GM19463 (cell line): ENCODE results near the gene GEMIN7.
"Not testable (repeated sequence)": the region's sequence is repeated elsewhere in the genome, so short reads cannot be mapped to it uniquely, and the experiment has no call there.

ENCODE experiments used
- ATAC-seq: cut with Tn5 transposase; IDR thresholded peaks from one replicate; pipeline ENCODE4 v1.9.1; 2021; ENCODE audit warnings: mild to moderate bottlenecking, moderate library complexity; ENCODE audit not compliant: unreplicated experiment

The GEMIN7 gene

GRCh38 chr19:45102481-45102880 lies 23.4 kb downstream of the GEMIN7 start:
- ATAC-seq = no peak

- ATAC-seq = no peak
Observed at GRCh38 chr19:45103156-45103507, 24.1 kb downstream of the GEMIN7 start.

- no peak for ATAC-seq
Observed at GRCh38 chr19:45103508-45104319, 24.7 kb downstream of the GEMIN7 start.

DNA sequence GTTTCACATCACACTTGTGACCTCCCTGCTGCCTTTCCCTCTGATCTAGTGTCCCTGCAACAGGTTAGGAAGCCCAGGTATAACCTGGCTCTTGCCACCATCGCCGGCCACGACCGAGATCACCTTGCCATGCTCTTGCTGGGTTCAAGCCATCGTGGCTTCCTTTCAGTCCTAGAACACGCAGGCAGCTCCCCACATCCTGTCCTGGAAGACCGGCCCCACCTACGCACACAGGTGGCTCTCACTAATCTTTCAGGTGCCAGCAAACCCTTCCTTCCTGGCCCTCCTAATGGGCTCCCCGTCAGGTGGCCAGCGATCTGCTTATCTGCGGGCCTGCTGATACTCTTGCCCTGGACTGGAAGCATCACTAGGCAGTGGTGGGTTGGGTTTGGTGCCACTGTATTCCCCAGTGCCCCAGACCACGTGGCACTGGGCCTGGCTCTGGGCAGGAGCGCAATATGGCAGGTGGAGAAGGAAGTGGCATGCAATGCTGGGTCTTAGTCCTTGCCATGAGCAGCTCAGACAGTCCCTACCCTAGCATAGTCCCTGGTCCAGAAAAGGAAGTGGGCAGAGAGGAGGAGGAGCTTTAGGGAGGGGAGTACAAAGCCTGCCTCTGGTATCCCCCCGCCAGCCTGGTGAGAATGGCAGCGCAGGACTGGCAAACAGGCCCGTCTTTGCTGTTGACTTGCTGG lies 25.7 kb downstream of the GEMIN7 start:
- no peak for ATAC-seq

DNA sequence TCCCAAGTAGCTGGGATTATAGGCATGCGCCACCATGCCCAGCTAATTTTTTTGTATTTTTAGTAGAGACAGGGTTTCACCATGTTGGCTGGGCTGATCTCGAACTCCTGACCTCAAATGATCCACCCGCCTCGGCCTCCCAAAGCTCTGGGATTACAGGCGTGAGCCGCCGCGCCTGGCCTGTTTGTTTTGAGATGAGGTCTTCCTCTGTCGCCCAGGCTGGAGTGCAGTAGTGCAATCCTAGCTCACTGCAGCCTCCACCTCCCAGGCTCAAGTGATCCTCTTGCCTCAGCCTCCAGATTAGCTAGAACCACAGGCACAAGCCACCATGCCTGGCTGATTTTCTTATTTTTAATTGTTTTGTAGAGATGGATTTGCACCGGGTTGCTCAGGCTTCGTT lies 27.3 kb downstream of the GEMIN7 start:
- not testable (repeated sequence) for ATAC-seq

DNA sequence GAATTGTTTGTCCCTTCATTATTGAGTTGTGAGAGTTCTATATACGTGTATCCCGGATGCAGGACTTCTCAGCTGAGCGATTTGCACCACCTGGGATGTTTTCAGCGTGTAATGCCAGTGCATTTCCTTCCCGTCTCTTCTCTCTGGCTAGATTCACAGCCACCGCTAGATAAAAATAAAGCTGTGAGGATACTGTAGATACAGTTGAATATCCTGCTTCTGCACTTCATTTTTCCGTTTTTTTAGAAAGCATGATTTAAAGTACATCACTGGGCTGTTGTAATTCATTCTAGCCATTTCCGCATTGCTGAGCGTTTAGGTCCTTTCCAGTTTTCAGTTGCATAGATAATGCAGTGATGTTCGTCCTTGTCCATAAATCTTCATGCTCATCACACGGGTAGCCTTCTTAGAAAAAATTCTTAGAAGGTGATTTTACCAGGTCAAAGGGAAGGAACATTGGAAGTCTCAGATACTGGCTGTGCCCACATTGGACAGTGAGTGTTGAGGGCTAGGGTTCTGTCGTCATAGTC lies 28.6 kb downstream of the GEMIN7 start:
- ATAC-seq = no peak

DNA sequence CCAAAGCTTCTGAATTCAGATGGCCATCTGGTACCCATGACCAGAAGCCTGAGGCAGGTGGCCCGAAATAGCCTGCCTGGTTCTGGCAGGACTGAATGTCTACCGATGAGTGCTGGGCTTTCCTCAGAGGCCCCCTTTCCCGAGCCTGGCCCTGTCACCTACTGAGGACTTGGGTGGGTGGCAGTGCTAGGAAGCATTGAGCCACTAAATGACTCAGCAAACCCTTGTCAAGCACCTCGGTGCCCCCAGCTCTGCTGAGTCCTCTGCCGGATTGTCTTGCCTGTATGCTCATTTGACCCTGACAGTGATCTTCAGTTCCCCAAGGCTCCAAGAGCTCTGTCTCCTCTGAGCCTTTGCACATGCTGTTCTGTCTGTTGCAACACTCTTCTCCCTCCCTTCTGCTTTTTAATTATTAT lies 31.8 kb downstream of the GEMIN7 start:
- no peak for ATAC-seq

DNA sequence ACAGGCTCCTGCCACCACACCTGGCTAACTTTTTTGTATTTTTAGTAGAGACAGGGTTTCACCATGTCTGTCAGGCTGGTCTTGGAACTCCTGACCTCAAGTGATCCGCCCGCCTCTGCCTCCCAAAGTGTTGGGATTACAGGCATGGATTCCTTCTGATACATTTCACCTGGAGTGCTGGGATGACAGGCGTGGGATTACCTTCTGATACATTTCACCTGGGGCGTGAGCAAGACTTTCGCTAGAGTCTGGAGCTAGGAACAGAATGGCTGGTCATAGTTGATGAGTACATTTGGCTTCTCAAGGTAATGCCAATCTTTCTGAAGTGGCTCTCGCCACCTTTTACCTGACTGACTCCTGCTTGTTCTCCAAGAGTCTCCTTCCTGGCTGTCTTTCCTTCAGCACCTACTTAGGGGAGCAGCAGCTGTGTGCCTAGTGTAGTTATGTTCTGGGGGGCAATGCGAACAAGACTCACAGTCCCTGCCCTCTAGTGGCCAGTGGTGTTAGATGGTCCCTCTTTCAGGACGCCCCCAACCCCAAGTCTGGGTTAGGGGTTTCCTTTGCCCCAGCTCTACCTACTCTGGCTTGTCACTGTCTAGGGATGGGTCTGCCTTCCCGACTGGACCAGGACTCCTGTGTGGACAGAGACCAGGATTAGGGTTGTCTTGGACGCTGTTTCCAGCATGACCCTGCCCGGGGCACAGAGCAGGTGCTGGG lies 33.2 kb downstream of the GEMIN7 start:
- no peak for ATAC-seq

DNA sequence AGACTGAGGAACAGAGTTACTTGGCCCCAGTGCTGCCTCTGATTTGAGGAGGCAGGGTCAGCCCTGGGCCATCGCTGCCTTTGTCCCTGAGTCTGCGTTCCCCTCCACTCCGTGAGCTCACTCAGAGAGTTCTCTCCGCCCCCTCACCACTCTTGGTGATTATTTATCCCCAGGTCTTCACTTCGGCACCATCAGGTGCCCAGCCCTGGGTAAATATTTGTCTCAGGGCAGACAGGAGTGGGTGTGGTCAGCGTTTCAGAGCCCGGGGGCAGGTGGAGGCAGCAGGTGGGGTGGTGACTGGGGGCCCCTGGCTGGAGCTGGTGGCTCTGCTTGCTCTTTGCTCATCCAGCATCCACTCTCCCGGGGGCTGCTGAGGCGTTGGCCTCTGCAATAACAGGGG lies 34.6 kb downstream of the GEMIN7 start:
- ATAC-seq = no peak

- ATAC-seq = no peak
Observed at GRCh38 chr19:45114116-45114515, 35.1 kb downstream of the GEMIN7 start.

DNA sequence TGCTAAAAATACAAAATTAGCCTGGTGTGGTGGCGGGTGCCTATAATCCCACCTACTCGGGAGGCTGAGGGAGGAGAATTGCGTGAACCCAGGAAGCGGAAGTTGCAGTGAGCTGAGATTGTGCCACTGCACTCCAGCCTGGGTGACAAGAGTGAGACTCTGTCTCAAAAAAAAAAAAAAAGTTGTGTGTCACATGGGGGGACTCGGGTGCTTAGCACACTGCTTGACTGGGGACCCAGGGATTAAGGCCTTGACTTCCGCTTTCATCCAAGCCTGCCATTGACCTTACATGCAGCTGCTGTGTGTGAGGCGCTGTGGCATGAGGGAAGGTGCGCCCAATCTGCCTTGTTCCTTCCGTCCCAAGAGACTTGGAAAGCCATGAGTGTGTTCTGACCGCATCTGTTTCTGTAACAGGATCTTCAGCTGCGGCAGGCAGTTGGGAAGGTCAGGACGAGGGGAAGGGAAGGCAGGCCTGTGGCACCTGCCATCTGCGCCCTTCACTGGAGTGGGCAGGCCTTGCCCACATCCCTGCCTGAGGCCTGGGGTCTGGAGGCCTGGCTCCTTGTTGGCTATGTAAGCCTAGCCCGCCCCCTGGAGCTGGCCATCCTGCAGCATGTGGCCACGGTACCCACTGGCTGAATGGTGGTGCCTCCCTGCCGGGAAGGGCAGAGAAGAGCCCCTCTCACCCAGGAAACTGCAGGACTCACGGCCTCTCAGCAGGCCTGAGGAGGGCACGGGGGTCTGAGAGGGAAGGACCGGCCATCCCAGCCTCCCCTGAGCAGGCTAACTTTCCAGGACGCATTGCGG lies 37.0 kb downstream of the GEMIN7 start:
- ATAC-seq = no peak

GRCh38 chr19:45117167-45117594 lies 38.1 kb downstream of the GEMIN7 start:
- peak; percentile 47 for ATAC-seq

GRCh38 chr19:45117671-45118070 lies 38.6 kb downstream of the GEMIN7 start:
- no peak for ATAC-seq

DNA sequence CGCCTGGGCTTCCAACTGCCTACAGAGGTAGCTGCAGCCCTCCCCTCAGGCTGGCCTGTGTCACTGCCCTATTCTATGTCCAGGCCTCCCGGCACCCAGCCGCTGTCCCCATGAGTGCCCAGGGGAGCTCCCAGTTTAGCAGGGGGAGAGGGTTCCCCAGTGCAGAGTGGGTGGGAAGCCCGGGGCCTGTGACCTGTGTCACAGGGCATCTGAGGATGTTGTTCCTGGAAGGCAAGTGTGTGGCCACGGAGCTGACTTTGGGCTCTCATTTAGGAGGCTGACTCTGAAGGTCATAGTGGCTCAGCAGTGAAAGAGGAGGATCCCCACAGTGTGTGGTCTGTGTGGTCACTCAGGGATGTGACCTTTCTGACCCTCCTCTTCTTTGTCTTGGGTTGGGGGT lies 39.0 kb downstream of the GEMIN7 start:
- no peak for ATAC-seq

GRCh38 chr19:45118591-45119355 lies 39.7 kb downstream of the GEMIN7 start:
- peak; percentile 40 for ATAC-seq

DNA sequence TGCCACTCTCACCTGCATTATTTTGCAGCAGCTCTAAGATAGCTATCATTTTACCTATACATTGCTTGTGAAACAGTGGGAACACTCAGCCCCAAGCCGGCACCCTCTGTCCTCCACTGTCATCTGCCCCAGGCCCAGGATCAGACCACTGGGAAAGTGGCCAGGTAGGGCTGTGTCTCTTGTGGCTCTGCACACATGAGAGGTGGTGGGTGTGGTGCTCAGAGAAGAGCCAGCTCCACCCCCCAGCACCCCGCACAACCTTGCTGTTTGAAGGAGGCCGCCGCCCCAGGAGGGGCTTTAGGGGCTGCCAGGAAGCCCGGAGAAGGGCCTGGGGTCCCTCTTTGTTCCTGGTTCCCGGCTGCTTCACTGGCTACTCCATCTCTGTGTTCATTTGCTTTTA lies 40.5 kb downstream of the GEMIN7 start:
- ATAC-seq = no peak

GRCh38 chr19:45121827-45122345 lies 42.8 kb downstream of the GEMIN7 start:
- ATAC-seq = no peak

DNA sequence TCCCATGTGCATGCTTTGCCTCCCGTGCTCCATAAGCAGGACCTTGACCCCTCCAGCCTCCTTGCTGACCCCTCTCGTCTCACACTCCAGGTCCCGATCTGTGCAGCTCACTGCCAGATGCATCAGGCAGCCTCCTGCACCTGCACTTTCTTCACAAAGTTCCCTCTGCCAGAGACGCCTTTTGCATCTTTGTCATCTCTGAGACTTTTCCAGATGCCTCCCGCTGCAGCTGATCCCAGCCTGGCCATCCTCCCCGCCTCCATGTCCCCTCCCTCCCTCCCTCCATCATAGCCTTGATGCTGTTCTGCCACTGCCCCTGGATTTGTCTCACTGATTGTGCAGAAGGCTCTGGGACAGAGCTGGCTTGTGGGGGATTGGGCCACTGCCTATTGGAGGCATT lies 43.8 kb downstream of the GEMIN7 start:
- no peak for ATAC-seq

DNA sequence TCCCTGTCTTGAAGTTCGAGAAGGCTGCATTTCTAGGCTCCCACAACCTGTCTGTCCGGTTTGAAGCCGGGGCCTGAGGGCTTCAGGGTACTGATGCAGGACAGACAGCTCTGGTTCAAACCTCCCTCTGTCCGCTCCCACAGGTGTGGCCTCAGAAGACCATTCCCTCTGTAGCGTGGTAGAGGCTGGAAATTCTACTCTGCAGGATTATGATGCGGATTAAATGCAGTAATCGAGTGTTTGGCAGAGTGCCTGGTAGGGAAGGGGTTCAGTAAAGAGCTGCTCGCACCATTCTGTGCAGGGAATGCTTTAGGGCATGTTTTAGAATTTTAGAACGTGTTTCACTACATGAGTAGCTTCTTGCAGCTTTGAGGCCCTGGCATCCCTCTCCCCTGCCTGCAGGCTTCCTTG lies 44.4 kb downstream of the GEMIN7 start:
- no peak for ATAC-seq

DNA sequence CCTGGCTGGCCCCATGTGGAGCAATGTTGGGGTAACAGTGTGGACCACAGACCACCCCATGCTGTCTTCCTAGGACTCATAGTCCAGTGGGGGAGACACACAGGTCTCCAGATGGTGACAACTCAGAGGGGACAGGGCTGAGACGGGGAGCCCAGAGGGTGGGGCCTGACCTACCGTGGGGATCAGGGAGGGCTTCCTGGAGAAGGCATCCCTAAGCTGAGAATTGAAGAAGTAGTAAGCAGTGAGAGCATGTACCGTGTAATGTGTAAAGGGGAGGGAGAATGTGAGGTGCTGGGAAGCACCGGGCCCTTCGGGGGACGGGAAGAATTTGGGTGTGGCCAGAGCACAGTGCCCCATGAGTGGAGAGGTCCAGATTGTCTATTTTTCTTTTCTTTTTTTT lies 45.0 kb downstream of the GEMIN7 start:
- no peak for ATAC-seq
